NOMO-1 (cell line): ENCODE data around the gene MYO16.

Experiments used
- DNase-seq, 2 experiments: peaks; one replicate each; lab custom pipeline; 2025; ENCODE audit not compliant: unreplicated experiment in 2 of 2; lab: John Stamatoyannopoulos, UW

The MYO16 gene

GRCh38 chr13:108786456-108787200 lies 157.2 kb downstream of the MYO16 start:
- no peak for DNase-seq

GRCh38 chr13:108787700-108788414 lies 158.4 kb downstream of the MYO16 start:
- DNase-seq = no peak

- no peak for DNase-seq
Observed at GRCh38 chr13:108789476-108789875, 160.1 kb downstream of the MYO16 start.

- no peak for DNase-seq
Observed at GRCh38 chr13:108795841-108796240, 166.4 kb downstream of the MYO16 start.

- DNase-seq = no peak
Observed at GRCh38 chr13:108797354-108797753, 167.9 kb downstream of the MYO16 start.

- DNase-seq = no peak
Observed at GRCh38 chr13:108807841-108808240, 178.4 kb downstream of the MYO16 start.

GRCh38 chr13:108812165-108812564 lies 182.8 kb downstream of the MYO16 start:
- DNase-seq = no peak

- DNase-seq = no peak
Observed at GRCh38 chr13:108812661-108813060, 183.2 kb downstream of the MYO16 start.

- no peak for DNase-seq
Observed at GRCh38 chr13:108813587-108814170, 184.3 kb downstream of the MYO16 start.

GRCh38 chr13:108816375-108816774 lies 187.0 kb downstream of the MYO16 start:
- peak; percentile 30 to 47 for DNase-seq

GRCh38 chr13:108827646-108828045 lies 198.2 kb downstream of the MYO16 start:
- no peak for DNase-seq

GRCh38 chr13:108828086-108828815 lies 198.8 kb downstream of the MYO16 start:
- DNase-seq = no peak

- DNase-seq = no peak
Observed at GRCh38 chr13:108830916-108831315, 201.5 kb downstream of the MYO16 start.

- DNase-seq = no peak
Observed at GRCh38 chr13:108833531-108833930, 204.1 kb downstream of the MYO16 start.

GRCh38 chr13:108834193-108834592 lies 204.8 kb downstream of the MYO16 start:
- no peak for DNase-seq

- DNase-seq = no peak
Observed at GRCh38 chr13:108835083-108835482, 205.7 kb downstream of the MYO16 start.

- DNase-seq = no peak
Observed at GRCh38 chr13:108850691-108851090, 221.3 kb downstream of the MYO16 start.

- no peak for DNase-seq
Observed at GRCh38 chr13:108851660-108852059, 222.2 kb downstream of the MYO16 start.

GRCh38 chr13:108853031-108853430 lies 223.6 kb downstream of the MYO16 start:
- no peak for DNase-seq

GRCh38 chr13:108855737-108856387 lies 226.5 kb downstream of the MYO16 start:
- peak in 1 of 2 experiments; percentile 2 for DNase-seq

- no peak for DNase-seq
Observed at GRCh38 chr13:108858676-108859075, 229.3 kb downstream of the MYO16 start.
